Activated T-helper 17 cell treated with anti-CD3 and anti-CD28 coated beads, Interleukin-2, amount 50 U/mL, for 72 hours (primary cell): ENCODE measurements around the gene LSMEM2. TPM values are rescaled to one million over a fixed set of nuclear protein-coding genes. Genes with fewer than 3 reads are reported as not detected.

Experiments
- ATAC-seq: fragments of 150-1000 bp; cut with Tn5 transposase; replicated peaks from 2 replicates; pipeline ENCODE4 v1.10.0; 2021; ENCODE audit warnings: mild to moderate bottlenecking, moderate library complexity
- H3K27ac Mint-ChIP-seq: one replicate; pipeline ENCODE4 v1.8.0; 2022; ENCODE audit warnings: mixed read lengths
- H3K27me3 Mint-ChIP-seq: one replicate; pipeline ENCODE4 v1.8.0; 2022; ENCODE audit warnings: mixed read lengths
- H3K36me3 Mint-ChIP-seq: one replicate; pipeline ENCODE4 v1.8.0; 2022; ENCODE audit warnings: low read depth, mild to moderate bottlenecking, mixed read lengths
- H3K4me1 Mint-ChIP-seq: one replicate; pipeline ENCODE4 v1.8.0; 2022; ENCODE audit warnings: mixed read lengths
- H3K4me3 Mint-ChIP-seq: one replicate; pipeline ENCODE4 v1.8.0; 2022; ENCODE audit warnings: mild to moderate bottlenecking, mixed read lengths
- H3K9me3 Mint-ChIP-seq: one replicate; pipeline ENCODE4 v1.8.0; 2022; ENCODE audit warnings: mixed read lengths
- total RNA-seq, 2 donors: library from RNA; stranded (reverse); gene quantifications; one replicate each; pipeline ENCODE4 v1.2.3, GENCODE V29; 2022

Gene LSMEM2
- total RNA-seq, 2 donors from 2014 or later = 0.34 TPM; not detected in 1

DNA sequence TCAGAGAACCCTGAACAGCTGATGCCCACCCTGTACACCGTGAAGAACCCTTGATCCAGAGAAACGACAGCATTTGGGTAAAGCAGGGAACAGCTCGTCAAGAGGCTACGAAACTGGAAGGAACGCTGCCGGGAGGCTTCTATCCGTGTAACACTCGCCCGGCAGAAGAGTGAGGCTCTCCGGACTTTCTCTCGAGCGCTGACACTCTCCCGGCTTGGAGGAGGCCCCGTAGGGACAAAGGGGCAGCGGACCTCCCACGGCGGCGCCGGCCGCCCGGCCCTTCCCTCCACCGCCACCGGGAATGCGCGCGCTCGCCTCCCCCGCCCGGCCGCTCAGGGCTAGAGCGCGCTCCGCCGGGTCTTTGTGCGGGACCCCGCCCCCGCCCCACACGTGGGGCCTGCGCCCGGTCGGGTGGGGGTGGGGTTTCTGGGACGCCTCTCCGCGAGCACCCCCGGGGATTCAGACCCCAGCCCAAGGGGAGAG, 42.0 kb downstream of the LSMEM2 start:
- peaks cover 21% of the 10 kb centered on the region for H3K4me1 Mint-ChIP-seq
- H3K27ac Mint-ChIP-seq = peak overlapping the region; percentile 87
- peak overlapping the region; percentile 88 for H3K4me3 Mint-ChIP-seq
- H3K27me3 Mint-ChIP-seq = no peaks in the 10 kb centered on the region
- peak; percentile 61 for ATAC-seq
- no peaks in the 10 kb centered on the region for H3K9me3 Mint-ChIP-seq
- H3K36me3 Mint-ChIP-seq = peaks cover 11% of the 10 kb centered on the region

- peak overlapping the region; percentile 88 for H3K27ac Mint-ChIP-seq
- peak overlapping the region; percentile 88 for H3K4me3 Mint-ChIP-seq
- H3K36me3 Mint-ChIP-seq = peaks cover 11% of the 10 kb centered on the region
- no peaks in the 10 kb centered on the region for H3K27me3 Mint-ChIP-seq
- H3K9me3 Mint-ChIP-seq = no peaks in the 10 kb centered on the region
- H3K4me1 Mint-ChIP-seq = peaks cover 16% of the 10 kb centered on the region
- peak; percentile 80 for ATAC-seq
Observed at GRCh38 chr3:50321336-50322114, 42.6 kb downstream of the LSMEM2 start.

- Mint-ChIP-seq H3K9me3 (no peaks in the 10 kb centered on the region), H3K36me3 (peaks cover 11% of the 10 kb centered on the region), H3K27ac (no peak overlapping the region), H3K27me3 (no peaks in the 10 kb centered on the region), H3K4me1 (peaks cover 11% of the 10 kb centered on the region), H3K4me3 (peak overlapping the region; percentile 88)
- no peak for ATAC-seq
Observed at GRCh38 chr3:50322115-50322385, 43.2 kb downstream of the LSMEM2 start.

DNA sequence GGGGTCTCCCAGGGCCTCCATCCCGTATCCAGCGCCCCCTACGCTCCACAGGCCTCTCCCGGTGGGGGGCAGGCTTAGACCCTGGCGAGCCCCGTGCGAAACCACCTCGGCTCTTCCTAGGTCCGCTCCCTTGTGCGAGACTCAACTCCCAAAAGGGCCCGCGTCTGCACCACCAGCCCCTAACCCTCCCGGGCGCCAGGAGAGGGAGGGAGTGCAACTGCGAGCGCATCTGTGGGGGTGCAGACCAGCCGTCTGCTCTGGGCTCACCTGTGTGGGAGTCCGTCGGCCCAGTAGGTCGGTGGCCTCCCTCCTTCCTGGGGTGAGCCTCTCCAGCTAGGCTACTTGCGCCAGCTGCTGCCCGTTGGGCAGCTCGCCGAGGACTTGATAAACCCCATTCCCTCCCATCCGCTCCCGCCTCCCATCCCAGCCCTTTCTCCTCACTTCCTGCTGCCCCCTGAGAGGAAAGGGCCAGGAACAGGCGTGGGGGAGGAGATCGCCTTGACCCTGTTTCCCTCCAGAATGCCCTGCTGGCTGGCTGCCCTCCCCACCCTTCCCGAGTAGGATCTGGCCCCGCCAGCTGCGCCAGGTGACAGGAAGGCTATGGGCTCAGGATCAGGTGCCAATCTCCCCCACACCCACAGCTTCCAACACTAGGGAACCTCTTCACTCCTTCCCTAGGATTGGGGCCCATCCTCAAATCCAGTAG, 43.7 kb downstream of the LSMEM2 start, which contains the start of gene HYAL2:
TSS of gene HYAL2 (minus strand) at position 360 of the 706 bp plus-strand sequence. CDS start 2,256 bp downstream, outside the sequence.
- Mint-ChIP-seq H3K4me3 (peak within 1 kb of the TSS; percentile 88), H3K27ac (peak within 1 kb of the TSS; percentile 88), H3K27me3 (no peaks in the 10 kb centered on the region), H3K4me1 (peaks cover 11% of the 10 kb centered on the region), H3K36me3 (peaks cover 11% of the 10 kb centered on the region), H3K9me3 (no peaks in the 10 kb centered on the region)
- no peak for ATAC-seq

DNA sequence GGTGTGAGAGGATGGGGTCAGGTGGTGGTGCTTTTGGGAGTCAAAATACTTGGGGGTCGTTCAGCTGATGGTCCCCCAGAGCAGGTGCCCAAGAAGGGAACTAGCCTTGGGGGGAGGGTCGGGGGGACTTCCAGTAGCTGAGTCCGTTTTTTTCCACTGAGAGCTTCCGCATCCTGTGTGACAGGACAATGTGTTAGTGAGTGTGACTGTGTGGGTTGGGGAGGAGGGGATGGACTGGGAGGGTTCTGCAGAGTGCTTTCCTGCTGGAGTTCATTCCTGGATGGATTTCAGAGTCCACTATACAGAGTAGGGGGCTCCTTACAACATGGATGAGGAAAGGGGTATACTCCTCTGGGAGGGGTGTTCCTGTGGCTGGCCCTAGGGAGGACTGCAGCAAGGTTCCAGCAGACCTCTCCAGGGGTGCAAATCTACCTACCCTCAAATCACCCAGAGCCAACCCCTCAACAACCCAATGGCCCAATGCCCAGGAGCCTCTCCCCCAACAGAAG, 44.3 kb downstream of the LSMEM2 start:
- no peaks in the 10 kb centered on the region for H3K9me3 Mint-ChIP-seq
- no peaks in the 10 kb centered on the region for H3K27me3 Mint-ChIP-seq
- ATAC-seq = no peak
- H3K4me3 Mint-ChIP-seq = peak overlapping the region; percentile 88
- H3K27ac Mint-ChIP-seq = peak overlapping the region; percentile 25
- H3K36me3 Mint-ChIP-seq = peaks cover 13% of the 10 kb centered on the region
- H3K4me1 Mint-ChIP-seq = peaks cover 11% of the 10 kb centered on the region

- Mint-ChIP-seq H3K9me3 (no peaks in the 10 kb centered on the region), H3K4me3 (no peak overlapping the region), H3K27me3 (no peaks in the 10 kb centered on the region), H3K4me1 (peaks cover 11% of the 10 kb centered on the region), H3K27ac (peak overlapping the region; percentile 25), H3K36me3 (peaks cover 19% of the 10 kb centered on the region)
- ATAC-seq = no peak
Observed at GRCh38 chr3:50323614-50324199, 44.8 kb downstream of the LSMEM2 start.

DNA sequence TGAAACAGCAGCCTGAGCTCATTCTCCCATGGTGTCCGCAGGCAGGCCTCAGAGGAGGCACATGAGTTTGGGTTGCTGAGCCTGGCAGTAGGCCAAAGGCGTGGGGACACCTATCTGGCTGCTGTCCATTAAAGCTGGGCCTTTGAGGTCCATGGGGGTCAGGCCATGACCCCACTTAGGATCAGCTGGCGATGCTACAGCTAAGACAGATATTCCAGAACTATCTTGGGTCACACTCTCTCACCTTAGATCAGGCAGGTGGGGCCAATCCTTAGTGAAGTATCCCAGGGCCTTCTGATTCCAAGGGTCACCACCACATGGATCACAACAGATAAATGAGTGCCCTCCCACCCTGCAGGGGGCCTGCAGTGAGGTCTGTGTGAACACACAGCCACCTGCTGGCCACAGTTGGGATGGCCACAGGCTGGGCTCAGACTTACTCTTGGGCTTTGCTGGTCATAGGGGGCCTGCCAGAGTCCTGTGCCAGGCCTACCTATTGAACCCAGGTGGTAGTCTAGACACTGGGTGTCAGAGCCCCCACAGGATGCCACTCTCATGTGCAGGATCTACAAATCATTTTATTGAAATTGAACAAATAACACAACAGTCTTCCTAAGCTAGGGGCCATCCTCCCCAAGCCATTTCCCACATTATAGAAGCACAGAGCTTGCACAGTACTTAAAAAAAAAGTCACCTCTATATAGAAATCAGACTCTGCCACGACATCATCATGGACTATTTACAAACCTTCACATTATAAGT, 45.6 kb downstream of the LSMEM2 start:
- Mint-ChIP-seq H3K36me3 (peaks cover 26% of the 10 kb centered on the region), H3K4me3 (no peak overlapping the region), H3K27ac (peak overlapping the region; percentile 4)

DNA sequence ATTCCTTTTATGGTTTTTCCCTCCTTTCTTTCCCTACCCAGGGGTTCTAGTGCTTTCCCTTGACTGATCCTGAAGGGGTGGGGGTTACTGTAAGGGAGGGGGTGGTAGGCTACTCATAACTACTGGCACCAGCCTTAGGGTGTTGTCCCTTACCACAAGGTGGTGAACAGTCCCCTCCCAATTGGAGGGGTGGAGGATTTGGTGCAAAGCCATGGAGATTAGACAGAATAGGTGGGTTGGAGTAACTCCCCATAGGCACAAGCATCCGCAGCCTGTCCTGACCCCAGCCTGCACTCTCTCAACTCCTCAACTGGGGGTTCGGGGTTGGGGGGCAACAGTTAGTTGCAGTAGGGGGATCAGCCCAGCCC, 46.2 kb downstream of the LSMEM2 start:
- no peak for ATAC-seq
- Mint-ChIP-seq H3K27ac (peak overlapping the region; percentile 4), H3K36me3 (peaks cover 31% of the 10 kb centered on the region), H3K9me3 (no peaks in the 10 kb centered on the region), H3K4me1 (peaks cover 2% of the 10 kb centered on the region), H3K27me3 (no peaks in the 10 kb centered on the region), H3K4me3 (no peak overlapping the region)

More for the DNA sequence above, 45.6 kb downstream of the LSMEM2 start:
- Mint-ChIP-seq H3K9me3 (no peaks in the 10 kb centered on the region), H3K27me3 (no peaks in the 10 kb centered on the region), H3K4me1 (peaks cover 6% of the 10 kb centered on the region)
- ATAC-seq = no peak

DNA sequence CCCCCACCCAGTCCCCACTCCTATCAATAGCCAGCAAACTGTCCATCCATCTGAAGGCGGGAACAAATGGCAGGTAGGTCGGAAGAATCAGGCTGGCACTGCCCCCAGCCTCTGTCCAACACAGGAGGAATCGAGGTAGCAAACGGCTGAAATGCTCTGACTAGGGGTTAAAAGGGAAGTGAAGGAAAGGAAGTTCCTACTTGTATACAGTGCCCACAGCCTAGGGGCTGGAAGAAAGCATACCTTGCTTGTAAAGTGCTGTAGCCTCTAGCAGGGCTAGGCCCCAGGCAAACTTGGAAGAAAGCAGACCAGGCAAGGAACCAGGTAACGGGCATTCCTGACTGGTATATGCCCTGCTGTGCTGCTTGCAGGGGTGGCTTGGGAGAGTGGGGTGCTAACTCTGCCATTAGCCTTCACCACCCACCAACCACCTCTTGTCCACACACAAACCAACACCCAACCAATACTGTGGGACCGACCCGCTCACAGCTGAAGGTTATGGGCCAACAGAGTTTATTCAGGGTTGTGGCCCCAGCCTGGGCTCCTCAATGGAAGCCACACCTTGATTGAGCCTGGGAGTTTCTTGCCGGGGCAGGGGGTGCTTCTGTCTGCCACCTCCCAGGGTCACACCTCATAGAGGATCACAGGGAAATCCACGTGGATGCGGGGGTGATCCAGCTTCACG, 46.8 kb downstream of the LSMEM2 start:
- Mint-ChIP-seq H3K36me3 (peaks cover 37% of the 10 kb centered on the region), H3K4me3 (peak overlapping the region; percentile 82), H3K27ac (no peak overlapping the region), H3K4me1 (no peaks in the 10 kb centered on the region), H3K27me3 (no peaks in the 10 kb centered on the region), H3K9me3 (no peaks in the 10 kb centered on the region)
- ATAC-seq = no peak

- Mint-ChIP-seq H3K27ac (no peak overlapping the region), H3K4me1 (no peaks in the 10 kb centered on the region), H3K36me3 (peaks cover 42% of the 10 kb centered on the region), H3K9me3 (no peaks in the 10 kb centered on the region), H3K27me3 (no peaks in the 10 kb centered on the region), H3K4me3 (peak overlapping the region; percentile 82)
- no peak for ATAC-seq
Observed at GRCh38 chr3:50326182-50326541, 47.3 kb downstream of the LSMEM2 start.

DNA sequence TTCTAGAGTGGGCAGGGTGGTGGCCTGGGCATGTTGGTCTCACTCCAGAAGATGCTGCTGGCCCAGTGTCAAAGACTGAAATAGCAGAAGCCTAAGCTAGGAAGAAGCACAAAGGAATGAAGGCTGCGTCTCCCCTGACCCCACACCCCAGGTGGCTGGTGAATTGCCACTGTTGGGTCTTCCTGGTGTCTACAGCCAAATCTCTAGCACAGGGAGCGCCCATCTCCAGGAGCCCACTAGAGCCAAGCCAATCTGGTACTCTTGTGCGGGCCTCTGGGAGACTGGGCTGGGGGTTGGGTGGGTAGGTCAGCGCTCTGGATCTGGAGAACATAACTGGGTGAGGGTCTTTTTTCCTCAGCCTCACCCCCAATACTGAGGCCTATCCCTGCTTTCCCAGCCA, 48.2 kb downstream of the LSMEM2 start:
- Mint-ChIP-seq H3K36me3 (peaks cover 52% of the 10 kb centered on the region), H3K4me3 (peak overlapping the region; percentile 82), H3K9me3 (no peaks in the 10 kb centered on the region), H3K4me1 (no peaks in the 10 kb centered on the region), H3K27me3 (no peaks in the 10 kb centered on the region), H3K27ac (peak overlapping the region; percentile 87)
- no peak for ATAC-seq

DNA sequence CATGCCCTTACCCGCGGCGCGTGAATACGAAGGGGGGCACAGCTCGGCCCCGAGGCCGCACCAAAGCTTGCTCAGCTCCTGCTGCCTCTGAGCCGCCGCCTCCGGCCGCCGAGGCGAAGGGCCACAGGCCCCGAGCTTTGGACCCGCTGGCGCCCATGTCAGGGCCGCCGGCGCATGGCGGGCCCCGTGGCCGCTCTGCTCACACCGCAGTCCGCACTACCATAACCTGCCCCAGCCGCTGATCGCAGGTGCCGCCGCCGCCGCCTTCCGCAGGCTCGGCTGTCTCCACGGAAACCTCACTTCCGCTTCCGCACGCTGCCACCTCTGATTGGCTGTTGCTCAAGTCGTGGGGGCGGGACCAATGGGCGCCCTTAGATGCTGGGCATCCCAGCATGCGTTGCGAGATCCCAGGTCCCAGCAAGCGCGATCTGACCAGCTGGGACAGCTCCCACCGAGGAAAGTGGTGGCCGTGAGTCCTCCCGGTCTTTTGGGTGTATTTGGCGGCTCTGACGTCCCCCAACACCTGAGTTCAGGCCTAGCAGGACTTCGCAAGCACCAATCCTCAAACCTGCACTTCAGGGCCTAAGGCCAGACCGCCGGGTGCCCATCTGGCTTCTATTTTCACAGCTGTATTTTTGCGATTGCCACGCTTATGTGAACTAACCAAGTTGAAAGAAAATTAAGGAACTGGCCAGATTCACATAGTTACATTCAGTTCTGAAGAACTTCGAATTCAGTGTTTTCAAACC, 49.2 kb downstream of the LSMEM2 start, which contains the start of gene TUSC2:
TSS of gene TUSC2 (minus strand) at position 281 of the 749 bp plus-strand sequence. CDS start at position 157, 124 bp downstream.
- Mint-ChIP-seq H3K4me3 (peak within 1 kb of the TSS; percentile 82), H3K9me3 (no peaks in the 10 kb centered on the region), H3K36me3 (peaks cover 62% of the 10 kb centered on the region), H3K4me1 (no peaks in the 10 kb centered on the region), H3K27ac (peak within 1 kb of the TSS; percentile 87), H3K27me3 (no peaks in the 10 kb centered on the region)
- peak; percentile 98 for ATAC-seq

DNA sequence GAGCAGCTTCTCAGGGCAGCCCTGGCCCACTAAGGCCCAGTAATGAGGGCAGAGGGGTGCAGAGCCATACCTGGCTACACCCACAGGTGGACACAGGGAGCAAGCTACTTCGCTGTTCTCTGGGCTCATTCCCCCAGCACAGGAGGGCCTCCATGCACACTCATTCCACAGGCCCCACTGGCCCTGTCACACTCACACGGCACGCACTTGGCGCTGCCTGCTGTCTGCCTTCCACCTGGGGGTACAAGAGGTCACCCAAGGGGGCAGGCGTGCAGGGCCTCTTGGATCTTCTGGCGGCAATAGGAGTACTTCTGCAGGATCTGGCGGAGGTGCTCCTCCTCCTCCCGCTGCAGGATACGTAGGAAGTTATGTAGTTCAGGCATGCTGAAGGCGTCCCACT, 51.4 kb downstream of the LSMEM2 start:
- Mint-ChIP-seq H3K4me1 (peaks cover 9% of the 10 kb centered on the region), H3K27ac (no peak overlapping the region), H3K4me3 (no peak overlapping the region), H3K27me3 (no peaks in the 10 kb centered on the region), H3K36me3 (peaks cover 75% of the 10 kb centered on the region), H3K9me3 (no peaks in the 10 kb centered on the region)
- ATAC-seq = no peak
